ENCODE data around the gene SF3B3. TPM values are rescaled to one million over a fixed set of nuclear protein-coding genes. Genes with fewer than 3 reads are reported as not detected.
"Not testable (repeated sequence)": the region's sequence is repeated elsewhere in the genome, so short reads cannot be mapped to it uniquely, and the experiment has no call there.

SF3B3 gene
- total and polyA plus RNA-seq, 2 donors (not counting 1 experiment from before 2014, with no cell fraction given): 67.1 to 266 TPM

GRCh38 chr16:70588565-70588964 is 64.9 kb downstream of the SF3B3 start:
- ChIA-PET CTCF (no interaction called here), POLR2A (no interaction called here)
- H3K4me1 Mint-ChIP-seq: no peaks in the 10 kb centered on the region
- TF ChIP-seq EZH2 (IDR thresholded peaks at IDR 0.05; ENCODE audit: borderline replicate concordance, insufficient read depth, low read depth, low read length, poor library complexity, severe bottlenecking) (no peak), CTCF (IDR thresholded peaks at IDR 0.05) (no peak)
- H3K27me3 Mint-ChIP-seq: peaks cover 3% of the 10 kb centered on the region
- H3K9me3 Mint-ChIP-seq (ENCODE audit: insufficient read depth): no peaks in the 10 kb centered on the region
- H3K27ac Mint-ChIP-seq: no peak overlapping the region
- H2AFZ ChIP-seq (ENCODE audit: insufficient read depth, low read depth, low read length, poor library complexity, severe bottlenecking): no peak overlapping the region
- WGBS (ENCODE audit: insufficient coverage): 67% methylated on average over 2 of the region's 4 CpGs
- no peak overlapping the region for H3K4me3 Mint-ChIP-seq
- no peak for DNase-seq
- no peaks in the 10 kb centered on the region for H3K9me3 ChIP-seq (ENCODE audit: control extremely low read depth in 1 of 3, control insufficient read depth in 2 of 3, insufficient read depth in 1 of 3, low read length in 2 of 3)
- H3K79me2 ChIP-seq (ENCODE audit: control insufficient read depth, insufficient read depth, low read length): no peaks in the 10 kb centered on the region
- no peak overlapping the region for H3K4me3 ChIP-seq (ENCODE audit: control extremely low read depth in 1 of 5, extremely low read depth in 1 of 5, insufficient read depth in 1 of 5, low read depth in 2 of 5, low read length in 4 of 5)
- no peaks in the 10 kb centered on the region for H3K36me3 ChIP-seq (replicated peaks in 1 of 2; ENCODE audit: control extremely low read depth in 1 of 2, control insufficient read depth in 1 of 2, extremely low read depth in 1 of 2, insufficient read depth in 2 of 2, low read length in 1 of 2)
- intact Hi-C loops (cut with micrococcal nuclease): no loop called here
- H3K4me2 ChIP-seq (replicated peaks; ENCODE audit: low read depth, low read length, poor library complexity, severe bottlenecking): no peak overlapping the region
- ATAC-seq (ENCODE audit: low read depth): no peak
- no peaks in the 10 kb centered on the region for H4K20me1 ChIP-seq (ENCODE audit: control insufficient read depth, insufficient read depth, low read length, poor library complexity, severe bottlenecking)
- no peaks in the 10 kb centered on the region for H3K4me1 ChIP-seq (ENCODE audit: control insufficient read depth in 2 of 2, insufficient read depth in 2 of 2, low read length in 2 of 2)
- no peak overlapping the region for H3K9ac ChIP-seq (ENCODE audit: low read length)
- no peaks in the 10 kb centered on the region for H3K27me3 ChIP-seq (replicated peaks in 1 of 4; ENCODE audit: control extremely low read depth in 1 of 4, control insufficient read depth in 3 of 4, insufficient read depth in 4 of 4, low read length in 3 of 4)
- no peak overlapping the region for H3K27ac ChIP-seq (ENCODE audit: low read length in 2 of 2)

GRCh38 chr16:70589416-70589815 is 65.8 kb downstream of the SF3B3 start:
- H3K27ac ChIP-seq (ENCODE audit: low read length in 2 of 2); H3K27me3 ChIP-seq (replicated peaks in 1 of 4; ENCODE audit: control extremely low read depth in 1 of 4, control insufficient read depth in 3 of 4, insufficient read depth in 4 of 4, low read length in 3 of 4); POLR2A ChIA-PET; H2AFZ ChIP-seq (ENCODE audit: insufficient read depth, low read depth, low read length, poor library complexity, severe bottlenecking); H3K4me3 ChIP-seq (ENCODE audit: control extremely low read depth in 1 of 5, extremely low read depth in 1 of 5, insufficient read depth in 1 of 5, low read depth in 2 of 5, low read length in 4 of 5); H3K79me2 ChIP-seq (ENCODE audit: control insufficient read depth, insufficient read depth, low read length); H3K4me2 ChIP-seq (replicated peaks; ENCODE audit: low read depth, low read length, poor library complexity, severe bottlenecking); DNase-seq; H3K4me1 Mint-ChIP-seq; H3K27ac Mint-ChIP-seq; H3K9me3 ChIP-seq (ENCODE audit: control extremely low read depth in 1 of 3, control insufficient read depth in 2 of 3, insufficient read depth in 1 of 3, low read length in 2 of 3); H3K4me1 ChIP-seq (ENCODE audit: control insufficient read depth in 2 of 2, insufficient read depth in 2 of 2, low read length in 2 of 2); H4K20me1 ChIP-seq (ENCODE audit: control insufficient read depth, insufficient read depth, low read length, poor library complexity, severe bottlenecking); ATAC-seq (ENCODE audit: low read depth); intact Hi-C loops (cut with micrococcal nuclease); H3K9ac ChIP-seq (ENCODE audit: low read length); H3K4me3 Mint-ChIP-seq; H3K9me3 Mint-ChIP-seq (ENCODE audit: insufficient read depth); CTCF ChIA-PET; H3K36me3 ChIP-seq (replicated peaks in 1 of 2; ENCODE audit: control extremely low read depth in 1 of 2, control insufficient read depth in 1 of 2, extremely low read depth in 1 of 2, insufficient read depth in 2 of 2, low read length in 1 of 2): not testable (repeated sequence)
- peaks cover 10% of the 10 kb centered on the region for H3K27me3 Mint-ChIP-seq
- no CpG with 5 or more reads among the region's 3 CpGs for WGBS (ENCODE audit: insufficient coverage)
